GM19372 (cell line): ENCODE results near the gene KYAT1.
"Not testable (repeated sequence)": the region's sequence is repeated elsewhere in the genome, so short reads cannot be mapped to it uniquely, and the experiment has no call there.

Experiments
- ATAC-seq: cut with Tn5 transposase; IDR thresholded peaks from one replicate; pipeline ENCODE4 v1.9.1; 2021; ENCODE audit warnings: mild to moderate bottlenecking, low read depth, moderate library complexity; ENCODE audit not compliant: unreplicated experiment

KYAT1 gene

DNA sequence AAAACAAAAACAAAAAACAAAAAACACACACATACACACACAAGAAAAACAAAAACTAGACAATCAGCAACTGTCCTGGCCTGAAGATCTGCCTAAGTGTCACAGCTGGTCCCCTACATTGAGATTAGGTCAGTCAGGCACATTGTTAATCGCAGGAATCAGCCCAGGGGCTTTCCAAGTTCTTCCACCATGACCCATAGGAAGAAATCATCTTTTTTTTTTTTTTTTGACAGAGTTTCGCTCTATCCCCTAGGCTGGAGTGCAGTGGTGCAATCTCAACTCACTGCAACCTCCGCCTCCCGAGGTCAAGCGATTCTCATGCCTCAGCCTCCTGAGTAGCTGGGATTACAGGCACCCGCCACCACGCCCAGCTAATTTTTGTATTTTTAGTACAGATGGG, 38.6 kb downstream of the KYAT1 start:
- not testable (repeated sequence) for ATAC-seq

DNA sequence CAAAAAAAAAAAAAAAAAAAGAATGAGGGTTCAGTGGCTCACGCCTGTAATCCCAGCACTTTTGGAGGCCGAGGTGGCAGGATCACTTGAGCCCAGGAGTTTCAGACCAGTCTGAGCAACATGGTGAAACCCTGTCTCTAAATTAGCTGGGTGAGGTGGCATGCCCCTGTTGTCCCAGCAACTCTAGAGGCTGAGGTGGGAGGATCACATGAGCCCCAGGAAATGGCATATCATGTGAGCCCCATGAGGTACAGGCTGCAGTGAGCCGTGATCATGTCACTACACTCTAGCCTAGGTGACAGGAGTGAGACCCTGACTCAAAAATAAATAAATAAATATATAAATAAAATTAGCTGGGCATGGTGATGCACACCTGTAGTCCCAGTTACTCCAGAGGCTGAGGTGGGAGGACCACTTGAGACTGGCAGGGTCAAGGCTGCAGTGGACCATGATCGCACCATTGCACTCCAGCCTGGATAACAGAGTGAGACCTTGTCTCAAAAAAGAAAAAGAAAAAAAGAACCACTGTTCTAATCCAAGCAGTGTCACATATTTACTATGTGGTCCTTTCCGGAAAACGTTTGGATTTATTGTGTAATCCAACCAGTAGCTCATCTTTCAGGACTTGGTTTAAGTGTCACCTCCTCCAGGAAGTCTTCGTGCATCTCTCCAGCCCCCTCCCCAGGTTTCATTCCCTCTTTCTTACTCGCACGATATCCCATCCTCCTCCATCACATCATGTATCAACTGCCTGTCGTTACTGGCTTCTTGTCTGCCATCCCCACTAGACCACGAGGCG, 39.9 kb downstream of the KYAT1 start:
- ATAC-seq = no peak

DNA sequence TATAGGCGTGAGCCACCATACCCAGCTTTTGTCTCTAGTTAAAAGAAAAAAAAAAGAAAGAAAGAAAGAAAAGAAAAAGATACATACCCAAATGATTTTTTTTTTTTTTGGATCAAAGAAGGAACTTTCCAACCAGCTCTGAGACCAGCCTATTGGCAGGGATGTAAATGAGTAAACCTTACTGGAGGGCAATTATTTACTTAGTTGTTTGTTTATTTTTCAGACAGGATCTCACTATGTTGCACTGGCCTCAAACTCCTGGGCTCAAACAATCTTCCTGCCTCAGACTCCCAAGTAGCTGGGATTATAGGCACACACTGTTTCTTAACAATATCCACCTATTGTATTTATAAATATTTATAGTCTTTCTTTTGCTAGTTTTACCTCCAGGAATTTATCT, 41.2 kb downstream of the KYAT1 start:
- ATAC-seq = no peak

DNA sequence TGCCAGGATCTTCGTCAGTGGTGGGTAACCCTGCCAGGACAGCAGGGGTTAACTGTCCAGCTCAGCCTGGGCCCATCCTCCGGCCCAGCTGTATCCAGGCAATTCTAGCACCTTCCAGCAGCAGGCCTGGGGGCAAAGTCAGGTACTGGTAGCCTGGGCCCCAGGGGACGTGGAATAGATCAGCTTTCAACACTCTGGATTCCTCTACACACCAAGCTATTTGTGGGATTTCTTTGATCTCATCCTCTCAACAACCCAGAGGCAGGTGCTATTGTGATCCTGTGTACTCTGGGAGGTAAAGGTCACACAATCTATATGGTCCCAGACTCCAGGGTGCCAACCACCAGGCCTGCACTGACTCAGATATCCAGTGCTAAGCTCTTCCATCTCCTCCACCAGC, 43.4 kb downstream of the KYAT1 start:
- no peak for ATAC-seq

DNA sequence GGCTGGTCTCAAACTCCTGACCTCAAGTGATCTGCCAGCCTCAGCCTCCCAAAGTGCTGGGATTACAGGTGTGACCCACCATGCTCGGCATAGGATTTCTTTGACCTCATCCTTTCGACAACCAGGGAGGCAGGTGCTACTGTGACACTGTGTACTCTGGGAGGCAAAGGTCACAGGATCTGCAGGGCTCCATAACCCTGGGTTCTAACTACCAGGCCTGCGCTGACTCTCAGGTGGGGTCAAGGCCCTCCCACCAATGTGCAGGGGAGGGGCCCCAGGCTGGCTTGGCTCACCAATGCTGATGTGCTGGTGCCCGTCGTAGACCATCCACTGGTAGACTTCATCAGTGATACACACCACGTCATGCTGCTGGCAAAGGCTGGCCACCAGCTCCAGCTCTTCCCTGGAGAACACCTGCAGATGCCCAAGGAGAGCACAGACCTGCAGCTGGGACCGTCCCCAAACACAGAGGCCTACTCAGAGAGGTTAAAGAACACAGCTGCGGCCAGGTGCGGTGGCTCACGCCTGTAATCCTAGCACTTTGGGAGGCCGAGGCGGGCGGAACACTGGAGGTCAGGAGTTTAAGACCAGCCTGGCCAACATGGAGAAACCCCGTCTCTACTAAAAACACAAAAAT, 45.1 kb downstream of the KYAT1 start:
- ATAC-seq = no peak

DNA sequence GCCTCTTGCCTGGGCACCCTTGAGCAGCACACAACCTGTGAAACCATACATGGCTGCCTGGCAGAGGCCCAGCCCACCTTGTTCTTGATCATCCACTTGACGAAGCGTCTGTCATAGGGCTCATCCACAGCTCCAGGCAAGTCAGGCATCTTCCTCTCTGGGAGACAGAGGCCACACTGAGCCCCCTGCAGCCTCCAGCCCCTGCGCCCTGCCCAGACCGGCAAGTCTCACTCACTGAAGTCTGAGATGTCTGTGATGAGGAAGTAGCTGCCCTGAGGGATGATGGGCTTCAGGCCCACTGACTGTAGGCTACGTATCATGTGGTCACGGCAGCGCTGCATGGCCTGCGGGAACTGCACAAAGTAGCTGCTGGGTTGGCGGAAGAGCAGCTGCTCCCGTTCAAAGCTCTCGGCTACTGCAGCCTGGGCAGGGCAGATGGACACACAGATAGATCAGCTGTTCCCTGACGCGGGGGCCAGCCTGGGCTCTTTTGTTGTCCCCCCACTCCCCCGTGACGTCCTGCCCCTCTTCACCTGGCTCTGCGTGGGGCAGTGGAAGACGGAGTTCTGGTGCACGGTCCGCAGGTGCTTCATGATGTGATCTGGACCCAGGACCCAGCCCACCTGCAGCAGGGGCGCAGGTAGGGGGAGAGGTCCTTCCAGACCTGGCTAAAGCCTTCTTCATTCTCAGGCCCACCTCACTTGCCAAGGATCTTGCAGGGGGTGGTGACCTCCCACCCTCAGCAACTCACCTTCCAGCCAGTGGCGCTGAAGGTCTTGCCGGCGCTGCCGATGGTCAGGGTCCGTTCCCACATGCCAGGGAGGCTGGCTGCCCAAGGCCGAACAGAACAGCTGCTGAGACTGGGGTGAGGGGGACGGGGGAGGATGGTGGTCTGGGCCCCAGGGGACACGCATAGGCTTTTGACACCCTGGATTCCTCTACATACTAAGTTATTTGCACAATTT, 46.2 kb downstream of the KYAT1 start:
- ATAC-seq = no peak

DNA sequence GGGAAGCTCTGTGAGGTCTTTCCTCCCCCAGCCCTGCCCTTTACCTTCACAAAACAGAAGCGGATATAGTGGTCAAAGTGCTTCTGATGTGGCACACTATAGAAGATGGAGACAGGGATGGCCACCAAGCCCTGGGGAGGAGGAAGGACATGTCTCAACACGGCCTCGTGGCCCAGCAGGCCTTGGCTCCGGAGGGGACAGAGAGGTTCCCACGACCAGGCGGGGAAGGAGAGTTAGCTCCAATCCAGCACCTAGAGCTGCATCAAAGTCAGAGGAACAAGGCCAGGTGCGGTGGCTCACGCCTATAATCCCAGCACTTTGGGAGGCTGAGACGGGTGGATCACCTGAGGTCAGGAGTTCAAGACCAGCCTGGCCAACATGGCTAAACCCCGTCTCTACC, 48.1 kb downstream of the KYAT1 start:
- ATAC-seq = no peak

DNA sequence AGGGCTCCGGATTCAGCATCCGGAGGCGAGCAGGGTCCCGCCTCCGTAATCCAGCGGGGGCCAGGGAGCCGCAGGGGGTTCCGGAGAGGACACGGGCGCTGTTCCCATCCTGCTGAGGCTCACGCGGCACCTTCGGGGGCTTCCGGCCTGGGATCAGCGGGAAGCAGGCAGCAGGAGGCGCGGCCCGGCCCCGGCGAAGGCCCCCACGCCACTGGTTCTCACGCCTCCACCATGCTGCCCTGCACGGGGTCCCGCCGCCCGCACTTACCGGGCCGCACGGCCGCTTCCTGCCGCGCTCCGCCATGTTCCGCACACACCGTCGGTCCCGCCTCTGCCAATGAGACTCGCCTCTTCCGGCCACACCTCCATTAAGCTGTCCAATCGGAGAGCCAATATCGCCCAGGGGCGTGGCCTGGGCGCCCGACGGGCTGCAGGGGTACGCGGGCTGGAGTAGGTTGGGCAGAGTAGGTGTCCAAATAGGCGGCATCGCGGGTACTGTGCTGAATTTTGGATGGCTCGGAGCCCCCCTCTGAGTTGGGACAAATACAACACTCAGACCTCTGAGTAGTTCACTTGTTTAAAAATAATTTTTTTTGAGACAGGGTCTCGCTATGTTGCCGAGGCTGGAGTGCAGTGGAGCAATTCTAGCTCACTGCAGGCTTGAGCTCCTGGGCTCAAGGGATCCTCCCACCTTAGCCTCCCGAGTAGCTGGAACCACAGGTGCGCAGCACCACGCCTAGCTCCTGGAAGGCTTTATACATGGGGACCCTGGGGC, 52.1 kb downstream of the KYAT1 start, which contains the start of gene SPOUT1:
SPOUT1 (minus strand) TSS at position 318 of the 775 bp plus-strand sequence; CDS start at position 304, 14 bp downstream.
- peak; percentile 96 for ATAC-seq

DNA sequence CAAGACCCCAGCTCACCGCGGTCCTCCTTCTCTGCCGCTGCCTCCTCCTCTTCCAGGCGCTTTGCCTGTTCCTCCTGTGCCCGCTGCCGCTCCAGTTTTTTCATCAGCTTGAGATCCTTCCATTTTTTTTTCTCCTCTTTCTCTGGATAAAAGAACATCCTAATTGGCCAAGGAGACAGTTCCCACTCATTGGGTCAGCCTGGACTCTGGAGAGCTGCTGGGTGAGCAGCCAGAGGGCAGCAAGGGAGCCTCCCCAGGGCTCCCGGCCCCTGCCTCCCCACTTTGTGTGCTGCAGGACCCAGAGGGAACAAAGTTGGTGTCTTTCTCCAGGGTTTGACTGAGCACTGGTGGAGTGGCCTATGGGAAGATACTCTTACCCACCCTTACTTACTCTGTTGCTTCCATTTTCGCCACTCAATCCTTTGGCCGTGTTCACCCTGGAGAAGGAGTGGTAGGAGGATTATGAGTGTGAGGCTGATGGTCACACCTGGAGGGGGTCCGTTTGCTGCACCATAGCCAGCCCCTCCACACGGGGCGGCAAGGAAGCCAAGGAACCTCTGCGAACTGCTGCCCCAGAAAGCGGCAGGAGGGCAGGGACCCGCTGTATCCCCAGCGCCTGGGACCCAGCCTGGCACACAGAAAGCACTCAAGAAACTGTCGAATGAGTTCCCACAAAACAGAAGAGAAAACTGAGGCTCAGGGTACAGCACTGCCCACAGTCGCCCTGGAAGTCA, 52.9 kb downstream of the KYAT1 start:
- ATAC-seq = no peak

DNA sequence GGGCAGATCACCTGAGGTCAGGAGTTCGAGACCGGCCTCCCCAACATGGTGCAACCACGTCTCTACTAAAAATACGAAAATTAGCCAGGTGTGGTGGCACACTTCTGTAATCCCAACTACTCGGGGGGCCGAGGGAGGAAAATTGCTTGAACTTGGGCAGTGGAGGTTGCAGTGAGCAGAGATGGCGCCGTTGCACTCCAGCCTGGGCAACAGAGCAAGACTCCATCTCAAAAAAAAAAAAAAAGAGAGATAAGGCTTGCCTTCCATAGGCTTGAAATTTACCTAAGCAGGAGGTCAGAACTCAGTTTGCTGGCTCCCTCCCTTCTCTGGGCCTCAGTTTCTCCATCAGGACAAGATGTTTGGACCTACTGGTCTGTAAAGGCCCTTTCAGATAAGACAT, 53.5 kb downstream of the KYAT1 start:
- ATAC-seq = no peak

DNA sequence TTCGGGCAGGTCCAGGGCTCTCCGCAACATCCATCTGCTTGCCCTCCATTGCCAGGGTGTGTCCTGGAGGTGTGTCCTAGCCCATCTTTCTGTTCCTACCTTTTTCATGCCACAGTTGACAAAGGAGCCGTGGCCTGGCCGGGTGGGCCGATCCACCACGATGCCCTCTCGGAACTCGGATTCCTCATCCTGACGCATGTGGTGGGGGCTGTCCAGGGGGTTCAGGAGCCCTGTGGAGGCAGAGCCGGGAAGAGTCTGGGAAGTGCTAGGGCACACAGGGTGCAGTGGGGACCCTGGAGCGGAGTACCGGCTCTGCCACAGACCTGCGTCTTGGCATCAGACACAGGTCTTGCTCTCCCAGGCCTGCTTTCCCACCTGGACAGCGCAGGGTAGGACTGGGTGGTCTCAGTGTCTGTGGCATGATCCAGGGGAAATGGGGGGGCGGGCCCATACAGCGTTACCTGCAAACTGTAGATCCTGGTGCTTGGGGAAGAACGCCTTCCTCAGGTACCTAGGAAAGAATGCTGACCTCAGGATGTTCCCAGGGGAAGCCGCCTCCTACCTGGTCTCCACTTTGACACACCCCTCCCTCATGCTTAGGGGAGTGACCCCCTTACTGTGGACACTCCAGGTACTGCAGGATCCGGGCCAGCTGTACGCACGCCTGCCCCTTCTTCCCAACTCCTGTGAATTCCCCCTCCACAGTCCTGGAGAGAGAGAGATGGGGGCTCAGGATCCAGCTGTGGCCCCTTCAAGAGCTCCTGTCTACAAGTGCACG, 55.6 kb downstream of the KYAT1 start:
- no peak for ATAC-seq

DNA sequence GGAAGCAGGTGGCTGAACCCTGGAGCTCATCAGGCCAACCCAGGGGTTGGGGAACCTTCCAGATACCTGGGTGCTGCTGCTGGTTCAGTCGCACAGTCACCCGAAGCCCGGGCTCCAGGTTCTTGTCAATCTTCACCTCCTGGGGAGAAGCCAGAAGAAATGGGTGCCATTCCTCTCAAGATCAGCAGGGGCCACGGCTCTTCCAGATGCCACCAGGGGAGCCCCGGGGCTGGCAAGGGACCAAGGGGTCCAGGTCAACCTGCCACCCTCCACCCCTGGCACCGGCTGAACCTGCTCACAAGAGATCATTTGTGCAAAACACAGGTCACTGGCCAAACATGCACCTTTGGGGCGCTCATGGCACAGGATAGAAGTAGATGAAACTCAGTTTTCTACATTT, 56.8 kb downstream of the KYAT1 start:
- ATAC-seq = no peak

DNA sequence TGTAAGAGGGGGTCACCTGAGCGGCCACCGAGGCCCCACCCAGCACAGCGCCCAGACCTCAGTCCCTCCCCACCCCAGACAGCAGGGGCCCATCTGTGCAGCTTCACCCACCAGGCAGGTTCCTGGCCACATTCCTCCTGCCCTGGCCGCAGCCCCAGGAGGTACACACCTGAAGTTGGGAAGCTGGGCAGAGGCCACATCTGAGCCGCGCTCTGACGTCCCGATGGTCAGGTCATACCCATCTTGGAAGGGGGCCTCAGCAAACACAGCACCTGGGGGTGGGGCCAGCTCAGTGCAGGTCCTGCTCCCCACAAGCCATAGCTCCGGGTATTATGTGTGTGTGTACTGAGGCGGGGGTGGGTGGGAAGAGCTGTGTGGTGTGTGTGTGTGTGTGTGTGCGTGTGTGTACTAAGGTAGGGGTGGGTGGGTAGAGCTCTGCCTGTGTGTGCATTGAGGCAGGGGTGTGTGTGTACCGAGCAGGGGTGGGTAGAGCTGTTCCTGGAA, 57.8 kb downstream of the KYAT1 start:
- no peak for ATAC-seq

DNA sequence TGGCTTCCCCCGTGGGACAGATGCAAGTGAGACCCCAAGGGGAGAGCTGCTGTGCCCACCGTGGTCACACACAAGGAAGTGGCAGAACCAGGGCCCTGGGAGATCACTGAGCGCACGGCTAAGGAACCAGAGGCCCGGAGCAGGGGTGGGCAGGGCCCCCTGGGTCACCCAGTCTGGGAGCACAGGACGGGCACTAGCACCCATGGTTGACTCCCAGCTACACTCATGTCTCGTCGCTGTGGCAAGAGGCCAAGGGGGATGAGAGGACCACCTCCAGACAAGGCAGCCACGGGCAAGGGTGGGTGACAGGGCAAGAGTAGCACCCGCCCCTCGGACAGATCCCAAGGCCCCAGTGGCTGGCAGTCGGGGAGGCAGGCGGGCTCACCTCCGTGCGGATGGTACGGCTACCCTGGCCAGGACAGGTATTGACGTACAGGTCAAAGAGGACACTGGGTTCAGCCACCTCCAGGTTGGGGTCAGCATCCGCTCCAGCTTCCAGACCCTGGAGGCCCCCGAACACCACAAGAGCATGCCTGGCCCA, 58.3 kb downstream of the KYAT1 start:
- ATAC-seq = no peak

DNA sequence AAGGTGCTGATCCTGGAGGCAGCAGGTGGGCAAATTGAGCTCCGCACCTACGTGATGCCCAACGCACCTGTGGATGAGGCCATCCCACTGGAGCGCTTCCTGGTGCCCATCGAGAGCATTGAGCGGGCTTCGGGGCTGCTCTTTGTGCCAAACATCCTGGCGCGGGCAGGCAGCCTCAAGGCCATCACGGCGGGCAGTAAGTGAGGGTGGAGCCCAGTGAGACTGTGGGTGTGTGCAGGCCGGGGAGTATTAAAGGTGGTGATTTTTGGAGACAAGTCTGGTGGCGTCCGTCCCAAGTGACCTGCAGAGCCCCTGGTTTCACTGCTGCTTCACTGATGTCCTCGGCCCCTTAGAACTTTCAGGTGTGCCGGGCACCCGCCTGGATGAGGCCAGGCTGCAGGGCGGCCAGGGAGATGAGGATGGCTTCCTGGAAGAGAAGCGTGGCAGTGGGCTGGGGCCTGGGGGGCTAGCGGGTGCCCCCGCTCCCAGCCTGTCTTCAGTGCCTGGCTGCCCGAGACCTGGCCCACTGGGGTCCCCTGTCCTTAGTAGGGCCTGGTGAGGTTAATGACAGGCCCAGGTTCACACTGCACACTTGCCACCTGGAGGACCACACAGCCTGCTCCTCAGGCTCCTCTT, 59.2 kb downstream of the KYAT1 start:
- no peak for ATAC-seq

DNA sequence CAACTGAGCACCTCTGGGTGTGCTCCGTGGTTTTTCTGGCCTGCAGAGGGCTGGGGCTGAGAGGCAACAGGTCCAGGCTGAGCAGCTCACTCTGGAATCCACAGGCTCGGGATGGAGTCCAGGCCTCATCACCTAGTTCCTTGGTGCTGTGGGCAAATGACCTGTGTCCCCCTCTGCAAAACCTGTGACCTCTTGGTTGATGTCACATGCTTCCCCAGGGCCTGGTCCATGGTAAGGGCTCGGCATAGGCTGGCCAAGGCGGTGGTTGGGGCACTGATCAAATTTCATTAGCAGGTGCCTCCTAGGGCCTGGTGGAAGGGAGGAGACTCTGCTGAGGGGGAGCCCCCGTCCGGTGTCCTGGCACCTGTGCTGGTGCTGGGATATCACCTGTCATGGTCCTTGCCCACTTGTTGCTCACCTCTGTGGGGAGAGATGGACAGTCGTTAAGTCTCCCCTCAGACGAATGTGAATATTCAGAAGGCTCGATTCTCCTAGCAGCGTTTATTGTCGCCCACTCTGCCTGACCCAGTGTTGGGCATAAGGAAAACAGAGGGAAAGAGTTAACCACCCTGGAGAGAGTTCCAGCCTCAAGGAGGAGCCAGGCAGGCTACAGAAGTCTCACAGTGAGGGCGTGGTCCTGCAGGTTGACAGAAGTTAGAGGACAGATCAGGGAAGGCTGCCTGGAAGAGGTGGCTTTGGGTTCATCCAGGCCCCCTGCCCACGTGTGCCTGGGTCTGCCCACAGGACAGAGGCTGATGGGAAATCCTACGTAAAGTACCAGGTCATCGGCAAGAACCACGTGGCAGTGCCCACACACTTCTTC, 60.0 kb downstream of the KYAT1 start:
- no peak for ATAC-seq
